NCI-H748 (cell line): ENCODE data around the gene MYH6.
"Not testable (repeated sequence)": the region's sequence is repeated elsewhere in the genome, so short reads cannot be mapped to it uniquely, and the experiment has no call there.

Experiments
- DNase-seq: peaks from one replicate; lab custom pipeline; 2025; ENCODE audit not compliant: unreplicated experiment; lab: John Stamatoyannopoulos, UW

Gene MYH6

DNA sequence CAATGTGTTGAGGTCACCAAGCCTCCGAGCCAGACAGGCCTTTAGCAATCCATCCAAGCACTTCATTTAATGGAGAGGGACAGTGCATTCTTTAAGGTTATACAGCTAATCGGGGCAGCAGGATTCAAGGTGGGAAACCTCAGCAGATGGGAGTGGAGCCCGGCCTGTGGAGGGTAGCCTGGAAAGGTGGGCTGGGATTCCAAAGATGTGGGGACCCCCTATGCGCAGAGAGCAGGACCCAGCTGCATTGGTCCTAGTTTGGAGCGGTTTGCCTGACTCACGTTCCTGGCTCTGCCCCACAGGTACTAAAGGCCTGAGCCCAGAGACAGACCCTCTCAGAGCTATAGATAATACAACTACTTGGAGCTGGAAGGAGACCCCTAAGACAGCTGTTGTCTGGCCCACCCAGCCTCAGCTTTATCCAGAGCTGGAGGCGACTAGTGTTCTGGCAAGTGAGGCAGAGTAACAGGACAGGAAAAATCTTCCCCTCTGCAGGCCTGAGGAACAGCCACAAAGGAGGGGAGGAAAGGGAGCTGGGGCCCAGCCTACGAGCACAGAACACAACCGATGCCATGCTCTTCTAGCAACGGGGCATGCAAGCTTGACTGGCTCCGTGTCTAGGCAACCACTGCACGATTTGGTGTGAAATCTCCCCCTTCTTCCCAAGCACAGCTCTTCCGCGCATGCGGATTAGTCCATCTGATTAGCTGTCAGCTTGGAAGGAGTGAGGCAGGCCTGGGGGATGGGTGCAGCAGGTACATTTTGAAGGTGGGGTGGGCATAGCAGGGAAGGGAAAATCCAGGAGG is 28.5 kb upstream of the MYH6 start:
- no peak for DNase-seq

GRCh38 chr14:23435543-23436326 is 27.7 kb upstream of the MYH6 start, which contains the start of gene MYH7:
TSS of gene MYH7 (minus strand) at chr14:23435660. CDS start at chr14:23433732, 1,928 bp downstream.
- DNase-seq, result no peak

GRCh38 chr14:23434488-23435222 is 26.6 kb upstream of the MYH6 start:
- DNase-seq, result no peak

DNA sequence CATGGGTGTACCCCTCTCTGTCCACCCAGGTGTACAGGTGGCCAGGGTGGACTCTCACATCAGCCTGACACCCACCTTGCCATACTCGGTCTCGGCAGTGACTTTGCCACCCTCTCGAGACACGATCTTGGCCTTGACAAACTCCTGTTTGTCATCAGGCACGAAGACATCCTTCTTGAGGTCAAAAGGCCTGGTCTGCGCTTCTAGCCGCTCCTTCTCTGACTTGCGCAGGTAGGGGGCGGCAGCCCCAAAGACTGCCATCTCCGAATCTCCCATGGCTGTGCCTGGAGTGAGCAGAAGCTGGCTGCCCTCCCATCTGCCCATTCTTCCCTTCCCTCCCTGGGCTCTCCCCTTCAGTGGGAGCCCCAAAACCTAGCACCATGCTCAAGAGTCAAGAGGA is 25.4 kb upstream of the MYH6 start:
- no peak for DNase-seq

GRCh38 chr14:23432946-23433345 is 24.9 kb upstream of the MYH6 start:
- DNase-seq, result no peak

DNA sequence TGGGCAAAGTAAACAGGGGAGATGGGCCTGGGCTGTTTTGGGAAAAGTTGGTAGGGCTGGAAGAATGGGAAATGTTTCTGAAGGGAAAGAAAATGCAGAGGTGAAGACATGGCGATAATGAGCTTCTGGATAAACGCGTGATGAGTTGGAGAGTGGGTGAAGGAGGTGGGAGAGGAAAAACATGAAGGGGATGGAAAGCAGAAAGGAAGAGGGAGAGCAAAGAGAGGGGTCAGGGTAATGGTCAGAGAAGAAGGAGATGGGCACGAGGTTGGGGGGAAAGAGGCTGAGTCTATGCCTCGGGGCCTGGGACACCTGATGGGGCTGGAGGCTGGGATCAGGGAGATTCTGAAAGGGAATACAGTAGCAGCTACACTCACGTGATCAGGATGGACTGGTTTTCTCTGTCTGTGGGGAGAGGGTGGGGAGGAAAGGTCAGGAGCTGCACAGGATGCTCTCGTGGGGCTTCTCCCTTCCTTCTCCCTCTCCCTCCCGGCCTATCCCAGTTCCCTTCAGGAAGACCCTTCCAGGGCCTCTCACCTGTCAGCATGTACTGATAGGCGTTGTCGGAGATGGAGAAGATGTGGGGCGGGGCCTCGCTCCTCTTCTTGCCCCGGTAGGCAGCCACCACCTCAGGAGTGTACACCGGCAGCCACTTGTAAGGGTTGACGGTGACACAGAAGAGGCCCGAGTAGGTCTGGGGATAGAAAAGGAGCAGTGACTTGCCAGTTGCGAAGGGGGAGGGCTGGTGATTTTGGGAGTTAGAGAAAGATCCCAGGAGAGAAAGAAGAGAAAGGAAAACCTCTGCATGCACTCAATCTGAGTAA is 24.2 kb upstream of the MYH6 start:
- no peak for DNase-seq

DNA sequence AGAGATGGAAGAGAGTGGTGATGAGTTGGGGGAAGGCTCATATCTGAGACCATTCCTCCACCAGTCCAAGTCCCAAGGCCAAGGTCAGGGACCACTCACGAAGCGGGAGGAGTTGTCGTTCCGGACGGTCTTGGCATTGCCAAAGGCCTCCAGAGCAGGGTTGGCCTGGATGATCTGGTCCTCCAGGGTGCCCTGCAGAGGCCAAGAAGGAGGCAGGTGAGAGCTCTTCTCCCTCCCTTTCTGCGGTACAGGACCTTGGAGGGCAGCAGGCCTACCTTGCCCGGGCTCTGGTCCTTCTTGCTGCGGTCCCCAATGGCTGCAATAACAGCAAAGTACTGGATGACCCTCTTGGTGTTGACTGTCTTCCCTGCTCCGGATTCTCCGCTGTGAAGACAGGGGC is 23.4 kb upstream of the MYH6 start:
- no peak for DNase-seq

DNA sequence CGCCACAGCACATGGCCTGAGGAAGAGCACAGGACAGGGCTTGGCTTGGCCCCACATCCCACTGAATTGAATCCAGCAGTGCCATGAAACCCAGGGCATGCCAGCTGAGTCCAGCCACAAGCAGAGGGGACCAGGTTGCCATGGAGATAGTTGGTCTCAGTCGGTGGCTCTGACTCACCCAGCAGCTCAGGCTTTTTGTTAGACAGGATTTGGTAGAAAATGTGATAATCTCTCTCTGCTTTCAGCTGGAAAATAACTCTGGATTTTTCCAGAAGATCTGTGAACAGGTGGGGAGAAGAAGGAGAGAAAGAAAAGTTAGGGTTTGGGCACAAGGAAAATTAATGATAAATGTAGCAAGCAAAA is 22.6 kb upstream of the MYH6 start:
- DNase-seq, result peak; percentile 43

GRCh38 chr14:23430016-23430722 is 22.1 kb upstream of the MYH6 start:
- no peak for DNase-seq

DNA sequence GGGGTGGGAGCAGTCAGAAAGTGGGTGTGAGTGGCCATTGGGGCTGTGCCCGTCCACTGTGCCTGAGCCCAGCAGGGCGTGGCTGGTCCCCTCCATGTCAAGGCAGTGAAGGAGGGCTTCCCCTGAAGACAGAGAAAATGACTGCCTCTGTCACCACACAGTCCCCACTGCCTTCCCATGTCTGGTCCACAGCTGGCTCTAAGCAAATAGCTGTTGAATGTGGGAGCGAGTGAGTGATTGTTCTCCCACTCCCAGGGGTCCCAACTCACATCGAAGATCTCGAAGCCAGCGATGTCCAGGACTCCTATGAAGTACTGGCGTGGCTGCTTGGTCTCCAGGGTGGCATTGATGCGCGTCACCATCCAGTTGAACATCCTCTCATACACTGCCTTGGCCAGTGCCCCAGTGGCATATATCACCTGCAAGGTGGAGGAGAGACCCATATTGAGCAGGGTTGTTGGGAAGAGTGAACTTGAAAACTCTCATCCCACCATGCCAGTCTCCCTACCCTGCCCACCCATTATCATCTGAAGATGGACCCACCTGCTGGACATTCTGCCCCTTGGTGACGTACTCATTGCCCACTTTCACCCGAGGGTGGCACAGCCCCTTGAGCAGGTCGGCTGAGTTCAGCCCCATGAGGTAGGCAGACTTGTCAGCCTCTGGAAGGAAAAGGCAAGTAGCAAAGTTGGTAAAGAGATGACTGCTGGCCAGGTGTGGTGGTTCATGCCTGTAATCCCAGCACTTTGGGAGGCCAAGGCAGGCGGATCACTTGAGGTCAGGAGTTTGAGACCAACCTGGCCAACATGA is 20.8 kb upstream of the MYH6 start:
- no peak for DNase-seq

DNA sequence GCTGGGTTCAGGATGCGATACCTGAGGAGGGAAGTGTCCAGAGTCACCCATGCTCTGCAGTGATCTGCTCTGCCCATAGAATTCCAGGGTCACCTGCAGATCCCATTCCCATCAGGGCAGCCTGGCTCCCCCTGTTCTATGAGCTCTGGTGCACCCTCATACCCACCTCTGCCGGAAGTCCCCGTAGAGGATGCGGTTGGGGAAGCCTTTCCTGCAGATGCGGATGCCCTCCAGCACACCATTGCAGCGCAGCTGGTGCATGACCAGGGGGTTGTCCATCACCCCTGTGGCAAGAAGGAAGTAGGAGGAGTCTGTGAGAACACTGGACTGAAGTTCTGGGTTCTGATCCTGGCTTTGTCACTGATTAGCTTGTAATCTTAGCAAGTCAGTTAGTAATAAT is 17.7 kb upstream of the MYH6 start:
- DNase-seq, result not testable (repeated sequence)

GRCh38 chr14:23425169-23425568 is 17.1 kb upstream of the MYH6 start:
- no peak for DNase-seq

- DNase-seq, result no peak
Measured at GRCh38 chr14:23423657-23424056, 15.6 kb upstream of the MYH6 start.

GRCh38 chr14:23421594-23421993 is 13.5 kb upstream of the MYH6 start:
- no peak for DNase-seq

DNA sequence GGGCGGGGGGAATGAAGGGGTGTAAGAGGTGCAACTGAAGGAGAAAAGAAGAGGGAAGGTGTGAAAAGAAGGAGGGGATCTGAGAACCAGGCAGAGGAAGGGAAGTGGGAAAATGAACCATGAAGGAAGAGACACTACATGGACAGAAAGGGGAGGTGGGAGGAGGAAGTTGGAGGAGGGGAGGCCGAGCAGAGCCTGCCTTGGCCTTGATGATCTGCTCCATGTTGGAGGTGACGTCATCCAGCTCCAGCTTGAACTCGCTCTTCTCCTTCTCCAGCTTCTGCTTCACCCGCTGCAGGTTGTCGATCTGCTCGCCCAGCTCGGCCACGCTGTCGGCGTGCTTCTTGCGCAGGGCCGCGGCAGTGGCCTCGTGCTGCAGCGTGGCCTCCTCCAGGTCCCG is 11.6 kb upstream of the MYH6 start:
- not testable (repeated sequence) for DNase-seq

- DNase-seq, result no peak
Measured at GRCh38 chr14:23418021-23418420, 9.9 kb upstream of the MYH6 start.

GRCh38 chr14:23417269-23417668 is 9.2 kb upstream of the MYH6 start:
- DNase-seq, result not testable (repeated sequence)

GRCh38 chr14:23416801-23417200 is 8.7 kb upstream of the MYH6 start:
- no peak for DNase-seq
